Measurements from ENCODE around the gene PRRX2. TPM values are rescaled to one million over a fixed set of nuclear protein-coding genes. Genes with fewer than 3 reads are reported as not detected.
A peak's percentile ranks its signal among the peaks of the same experiment; 100 is the strongest.

PRRX2 gene
- total and polyA plus RNA-seq, 2 experiments from 2014 or later: 5.8 to 8.3 TPM

DNA sequence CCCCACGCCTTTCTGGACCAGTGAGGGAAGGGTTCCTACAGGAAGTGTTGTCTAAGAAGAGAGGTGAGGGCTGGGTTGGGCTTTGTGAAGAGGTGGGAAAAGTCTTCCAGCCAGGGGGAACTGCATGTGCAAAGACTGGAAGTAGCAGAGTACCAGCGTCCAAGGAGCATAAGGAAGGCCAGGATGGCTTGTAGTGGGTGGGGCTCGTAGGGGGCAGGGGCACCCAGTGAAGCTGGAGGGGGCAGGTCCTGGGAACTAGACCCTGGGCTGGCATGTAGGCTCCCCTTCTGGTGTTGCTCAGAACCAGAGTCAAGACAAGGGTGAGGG, 20.4 kb downstream of the PRRX2 start:
- H3K27me3 ChIP-seq (ENCODE audit: insufficient read depth): no peaks in the 10 kb centered on the region
- H3K27ac Mint-ChIP-seq: no peak overlapping the region
- no peaks in the 10 kb centered on the region for H3K9me2 ChIP-seq (ENCODE audit: insufficient read depth)
- no peak overlapping the region for H3K4me3 ChIP-seq
- no peaks in the 10 kb centered on the region for H3F3A ChIP-seq (replicated peaks; ENCODE audit: low read depth)
- H3K4me3 Mint-ChIP-seq: no peak overlapping the region
- H3K4me1 Mint-ChIP-seq: peaks cover 7% of the 10 kb centered on the region
- DNase-seq (ENCODE audit: low spot score) (no peak), ATAC-seq (no peak)
- H3K36me3 ChIP-seq (ENCODE audit: insufficient read depth): no peaks in the 10 kb centered on the region
- TF ChIP-seq, protein P1, sequence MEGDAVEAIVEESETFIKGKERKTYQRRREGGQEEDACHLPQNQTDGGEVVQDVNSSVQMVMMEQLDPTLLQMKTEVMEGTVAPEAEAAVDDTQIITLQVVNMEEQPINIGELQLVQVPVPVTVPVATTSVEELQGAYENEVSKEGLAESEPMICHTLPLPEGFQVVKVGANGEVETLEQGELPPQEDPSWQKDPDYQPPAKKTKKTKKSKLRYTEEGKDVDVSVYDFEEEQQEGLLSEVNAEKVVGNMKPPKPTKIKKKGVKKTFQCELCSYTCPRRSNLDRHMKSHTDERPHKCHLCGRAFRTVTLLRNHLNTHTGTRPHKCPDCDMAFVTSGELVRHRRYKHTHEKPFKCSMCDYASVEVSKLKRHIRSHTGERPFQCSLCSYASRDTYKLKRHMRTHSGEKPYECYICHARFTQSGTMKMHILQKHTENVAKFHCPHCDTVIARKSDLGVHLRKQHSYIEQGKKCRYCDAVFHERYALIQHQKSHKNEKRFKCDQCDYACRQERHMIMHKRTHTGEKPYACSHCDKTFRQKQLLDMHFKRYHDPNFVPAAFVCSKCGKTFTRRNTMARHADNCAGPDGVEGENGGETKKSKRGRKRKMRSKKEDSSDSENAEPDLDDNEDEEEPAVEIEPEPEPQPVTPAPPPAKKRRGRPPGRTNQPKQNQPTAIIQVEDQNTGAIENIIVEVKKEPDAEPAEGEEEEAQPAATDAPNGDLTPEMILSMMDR (conservative IDR thresholded peaks at IDR 0.05; ENCODE audit: low read depth in 2 of 2): no peak
- TF ChIP-seq CREB1 (CRISPR knock-in tag; IDR thresholded peaks at IDR 0.05; ENCODE audit: low read depth) (no peak), NANOG (IDR thresholded peaks at IDR 0.05; ENCODE audit: borderline replicate concordance) (no peak)
- TF ChIP-seq, protein P2, sequence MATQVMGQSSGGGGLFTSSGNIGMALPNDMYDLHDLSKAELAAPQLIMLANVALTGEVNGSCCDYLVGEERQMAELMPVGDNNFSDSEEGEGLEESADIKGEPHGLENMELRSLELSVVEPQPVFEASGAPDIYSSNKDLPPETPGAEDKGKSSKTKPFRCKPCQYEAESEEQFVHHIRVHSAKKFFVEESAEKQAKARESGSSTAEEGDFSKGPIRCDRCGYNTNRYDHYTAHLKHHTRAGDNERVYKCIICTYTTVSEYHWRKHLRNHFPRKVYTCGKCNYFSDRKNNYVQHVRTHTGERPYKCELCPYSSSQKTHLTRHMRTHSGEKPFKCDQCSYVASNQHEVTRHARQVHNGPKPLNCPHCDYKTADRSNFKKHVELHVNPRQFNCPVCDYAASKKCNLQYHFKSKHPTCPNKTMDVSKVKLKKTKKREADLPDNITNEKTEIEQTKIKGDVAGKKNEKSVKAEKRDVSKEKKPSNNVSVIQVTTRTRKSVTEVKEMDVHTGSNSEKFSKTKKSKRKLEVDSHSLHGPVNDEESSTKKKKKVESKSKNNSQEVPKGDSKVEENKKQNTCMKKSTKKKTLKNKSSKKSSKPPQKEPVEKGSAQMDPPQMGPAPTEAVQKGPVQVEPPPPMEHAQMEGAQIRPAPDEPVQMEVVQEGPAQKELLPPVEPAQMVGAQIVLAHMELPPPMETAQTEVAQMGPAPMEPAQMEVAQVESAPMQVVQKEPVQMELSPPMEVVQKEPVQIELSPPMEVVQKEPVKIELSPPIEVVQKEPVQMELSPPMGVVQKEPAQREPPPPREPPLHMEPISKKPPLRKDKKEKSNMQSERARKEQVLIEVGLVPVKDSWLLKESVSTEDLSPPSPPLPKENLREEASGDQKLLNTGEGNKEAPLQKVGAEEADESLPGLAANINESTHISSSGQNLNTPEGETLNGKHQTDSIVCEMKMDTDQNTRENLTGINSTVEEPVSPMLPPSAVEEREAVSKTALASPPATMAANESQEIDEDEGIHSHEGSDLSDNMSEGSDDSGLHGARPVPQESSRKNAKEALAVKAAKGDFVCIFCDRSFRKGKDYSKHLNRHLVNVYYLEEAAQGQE (IDR thresholded peaks at IDR 0.05; ENCODE audit: unreplicated experiment): no peak
- H3K27me3 Mint-ChIP-seq (ENCODE audit: insufficient read depth, low read depth, poor library complexity): peaks cover 7% of the 10 kb centered on the region
- H3K79me2 ChIP-seq (replicated peaks; ENCODE audit: insufficient read depth): no peaks in the 10 kb centered on the region
- H3K36me3 Mint-ChIP-seq (ENCODE audit: low read depth): no peaks in the 10 kb centered on the region
- H2AFZ ChIP-seq: no peak overlapping the region
- H3K27ac ChIP-seq (ENCODE audit: low read depth): no peak overlapping the region
- no peaks in the 10 kb centered on the region; the same call in 2 of the 3 replicates for H3K9me3 Mint-ChIP-seq
- H3K4me2 ChIP-seq: no peak overlapping the region
- no peaks in the 10 kb centered on the region for H4K20me1 ChIP-seq (replicated peaks; ENCODE audit: insufficient read depth)
- H3K4me1 ChIP-seq (ENCODE audit: insufficient read depth): no peaks in the 10 kb centered on the region

DNA sequence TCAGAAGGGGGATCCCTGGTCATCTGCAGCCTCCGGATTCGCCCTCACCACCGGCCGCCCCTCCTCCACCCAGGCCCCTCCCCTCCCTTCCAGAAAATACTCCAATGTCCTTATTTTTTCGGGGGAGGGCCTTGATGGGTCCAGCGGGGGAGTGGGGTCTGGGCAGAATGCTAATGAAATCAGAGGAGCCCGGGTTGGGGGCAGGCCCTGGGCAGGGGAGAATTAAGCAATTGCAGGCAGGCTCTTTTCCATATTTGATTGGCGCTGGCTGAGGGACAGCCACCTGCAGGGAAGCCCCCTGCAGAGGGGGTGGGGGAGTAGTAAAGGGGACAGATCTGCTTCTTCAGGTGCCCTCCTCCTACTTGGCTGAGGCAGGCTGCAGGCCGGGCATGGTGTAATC, 21.3 kb downstream of the PRRX2 start:
- no peak for DNase-seq (ENCODE audit: low spot score)
- Histone ChIP-seq H3K9me2 (ENCODE audit: insufficient read depth) (no peaks in the 10 kb centered on the region), H3K27me3 (ENCODE audit: insufficient read depth) (no peaks in the 10 kb centered on the region), H3K79me2 (replicated peaks; ENCODE audit: insufficient read depth) (no peaks in the 10 kb centered on the region), H3K27ac (ENCODE audit: low read depth) (no peak overlapping the region), H3K36me3 (ENCODE audit: insufficient read depth) (no peaks in the 10 kb centered on the region), H3F3A (replicated peaks; ENCODE audit: low read depth) (no peaks in the 10 kb centered on the region), H3K4me2 (no peak overlapping the region), H4K20me1 (replicated peaks; ENCODE audit: insufficient read depth) (no peaks in the 10 kb centered on the region), H3K4me1 (ENCODE audit: insufficient read depth) (no peaks in the 10 kb centered on the region), H3K4me3 (no peak overlapping the region), H2AFZ (no peak overlapping the region)
- Mint-ChIP-seq H3K36me3 (ENCODE audit: low read depth) (no peaks in the 10 kb centered on the region), H3K9me3 (no peaks in the 10 kb centered on the region; the same call in 2 of the 3 replicates), H3K27me3 (ENCODE audit: insufficient read depth, low read depth, poor library complexity) (peaks cover 7% of the 10 kb centered on the region), H3K27ac (no peak overlapping the region), H3K4me3 (no peak overlapping the region), H3K4me1 (peaks cover 7% of the 10 kb centered on the region)
- peak; percentile 20 for ATAC-seq
- no peak for TF ChIP-seq EZH2 (IDR thresholded peaks at IDR 0.05; ENCODE audit: low read depth, unreplicated experiment)
- no peak for TF ChIP-seq CREB1 (CRISPR knock-in tag; IDR thresholded peaks at IDR 0.05; ENCODE audit: low read depth)
- no peak for TF ChIP-seq ZNF331 (CRISPR knock-in tag; IDR thresholded peaks at IDR 0.05; ENCODE audit: low read depth)
- TF ChIP-seq, protein P2 (IDR thresholded peaks at IDR 0.05; ENCODE audit: unreplicated experiment): no peak
- TF ChIP-seq, protein P3, sequence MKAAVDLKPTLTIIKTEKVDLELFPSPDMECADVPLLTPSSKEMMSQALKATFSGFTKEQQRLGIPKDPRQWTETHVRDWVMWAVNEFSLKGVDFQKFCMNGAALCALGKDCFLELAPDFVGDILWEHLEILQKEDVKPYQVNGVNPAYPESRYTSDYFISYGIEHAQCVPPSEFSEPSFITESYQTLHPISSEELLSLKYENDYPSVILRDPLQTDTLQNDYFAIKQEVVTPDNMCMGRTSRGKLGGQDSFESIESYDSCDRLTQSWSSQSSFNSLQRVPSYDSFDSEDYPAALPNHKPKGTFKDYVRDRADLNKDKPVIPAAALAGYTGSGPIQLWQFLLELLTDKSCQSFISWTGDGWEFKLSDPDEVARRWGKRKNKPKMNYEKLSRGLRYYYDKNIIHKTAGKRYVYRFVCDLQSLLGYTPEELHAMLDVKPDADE (IDR thresholded peaks at IDR 0.05): no peak
- no peak for TF ChIP-seq STAT1 (IDR thresholded peaks at IDR 0.05; ENCODE audit: unreplicated experiment)
- no peak for TF ChIP-seq ZNF114 (CRISPR knock-in tag; IDR thresholded peaks at IDR 0.05)

Data from GM23338 (cell line).